Activated CD8-positive, alpha-beta memory T cell treated with anti-CD3 and anti-CD28 coated beads, Interleukin-2, amount 10 ng/mL, durations not matched to agents 7 days and 5 days (primary cell): ENCODE results near the gene JDP2. TPM values are rescaled to one million over a fixed set of nuclear protein-coding genes. Genes with fewer than 3 reads are reported as not detected.

Source experiments
- ATAC-seq: fragments of 150-1000 bp; cut with Tn5 transposase; one replicate; pipeline ENCODE4 v1.10.0; 2021; ENCODE audit warnings: moderate library complexity
- CTCF ChIA-PET: fragments of 350-600 bp; sonication (Branson Sonifier 250); formaldehyde crosslinking; loops from one replicate; lab custom pipeline; 2021; ENCODE audit warnings: antibody characterized with exemption; lab: Charles Lee
- DNase-seq: peaks from one replicate; pipeline ENCODE4 v3.0.0-alpha.2; 2020
- H3K27ac Mint-ChIP-seq: one replicate; pipeline ENCODE4 v1.8.0; 2021; ENCODE audit warnings: mild to moderate bottlenecking, mixed read lengths
- H3K27me3 Mint-ChIP-seq: one replicate; pipeline ENCODE4 v1.8.0; 2021; ENCODE audit warnings: mixed read lengths
- H3K36me3 Mint-ChIP-seq: one replicate; pipeline ENCODE4 v1.8.0; 2021; ENCODE audit warnings: mild to moderate bottlenecking, mixed read lengths
- H3K4me1 Mint-ChIP-seq: one replicate; pipeline ENCODE4 v1.8.0; 2021; ENCODE audit warnings: mixed read lengths
- H3K4me3 Mint-ChIP-seq: one replicate; pipeline ENCODE4 v1.8.0; 2021; ENCODE audit warnings: mild to moderate bottlenecking, moderate library complexity, mixed read lengths
- H3K9me3 Mint-ChIP-seq: one replicate; pipeline ENCODE4 v1.8.0; 2022; ENCODE audit warnings: low read depth, mixed read lengths
- total RNA-seq, 2 experiments: library from RNA; stranded (reverse); gene quantifications; one replicate each; pipeline ENCODE4 v1.2.3, GENCODE V29; 2021

JDP2 gene
- total RNA-seq, 2 experiments from 2014 or later: 0.75 to 1.1 TPM

DNA sequence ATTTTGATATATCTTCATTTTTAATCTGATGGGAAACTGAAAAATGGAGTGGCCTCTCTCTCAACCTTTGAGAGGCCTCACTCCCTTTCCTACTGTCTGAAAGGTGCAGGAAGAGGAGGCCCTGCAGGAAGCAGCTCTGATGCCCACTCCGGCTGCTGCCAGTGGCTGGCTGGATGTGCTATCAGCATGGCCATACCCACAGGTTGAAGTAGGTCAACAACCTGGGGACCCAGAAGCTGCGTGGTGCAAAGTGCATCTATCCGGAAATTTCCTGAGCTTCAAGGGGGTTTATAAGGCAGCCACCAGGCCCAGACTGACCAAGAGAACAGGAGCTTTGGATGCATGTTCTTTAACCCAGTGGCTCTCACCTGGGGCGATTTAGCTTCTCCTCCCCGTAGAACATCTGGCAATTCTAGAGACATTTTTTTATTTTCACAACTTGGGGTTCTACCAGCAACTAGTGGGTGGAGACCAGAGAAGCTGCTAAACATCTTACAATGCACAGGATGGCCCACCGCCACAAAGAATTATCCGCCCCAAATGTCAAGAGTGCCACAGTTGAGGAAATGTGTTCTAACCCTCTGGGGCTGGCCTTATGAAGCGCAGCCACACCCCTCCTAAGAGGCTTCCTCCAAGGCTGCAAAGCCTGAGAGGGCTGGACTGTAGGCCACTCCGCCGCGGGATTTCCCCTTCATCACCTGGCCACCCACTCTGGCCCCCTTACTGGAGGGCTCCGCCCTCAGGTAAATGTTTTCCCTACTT lies 86.3 kb downstream of the JDP2 start:
- peak overlapping the region; percentile 79 for H3K4me3 Mint-ChIP-seq

DNA sequence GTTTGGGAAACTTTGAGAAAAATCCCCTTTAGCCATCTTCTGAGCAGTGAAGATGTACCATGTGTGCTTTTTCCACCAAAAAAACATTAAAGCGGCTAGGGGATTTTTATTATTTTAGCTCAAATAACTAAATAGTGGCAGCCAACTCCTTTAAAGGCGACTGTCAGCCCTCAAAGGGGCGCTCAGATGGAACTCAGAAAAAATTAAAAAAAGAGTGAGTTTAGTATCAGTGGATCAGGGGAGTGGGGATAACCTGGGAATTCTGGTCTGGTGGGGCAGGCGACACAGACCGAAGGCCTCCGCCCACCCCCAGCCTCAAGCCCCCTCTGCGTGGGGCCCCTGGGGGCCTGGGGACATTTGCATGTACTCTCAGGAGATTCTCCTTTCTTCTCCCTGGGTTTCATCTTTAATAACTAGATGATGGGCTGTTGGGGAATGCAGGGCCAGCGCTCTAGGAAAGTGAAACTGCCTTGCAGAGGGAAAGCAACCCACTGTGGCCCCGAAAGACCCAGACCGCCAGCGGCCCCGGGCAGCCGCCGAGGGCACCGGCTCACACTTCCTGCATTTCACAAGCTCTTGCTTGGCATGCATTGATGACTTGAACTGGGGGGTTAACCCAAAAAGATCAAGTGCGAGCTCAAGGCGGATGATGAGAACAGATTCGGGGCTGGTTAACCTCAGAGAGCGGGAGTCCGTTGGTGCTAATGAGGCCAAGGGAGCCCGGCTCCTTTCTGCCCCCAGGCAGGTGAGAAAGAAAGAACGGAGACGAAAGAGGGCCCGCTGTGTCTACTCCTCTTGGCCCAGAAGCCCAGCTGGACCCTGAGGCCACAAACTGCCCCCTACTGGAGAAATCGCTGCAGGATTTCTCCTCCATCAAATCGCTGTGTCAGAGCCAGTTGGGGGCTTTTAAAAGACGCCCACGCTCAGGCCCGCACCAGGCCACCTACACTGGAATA lies 87.1 kb downstream of the JDP2 start:
- ATAC-seq: peak; percentile 76
- peak overlapping the region; percentile 99 for H3K27ac Mint-ChIP-seq
- DNase-seq: peak; percentile 81
- peak overlapping the region; percentile 79 for H3K4me3 Mint-ChIP-seq
- peaks cover 52% of the 10 kb centered on the region for H3K4me1 Mint-ChIP-seq
- CTCF ChIA-PET: interaction anchor here (0.7 to 15.3 kb wide), 20 partner anchors 8 to 387 kb away, joined by 3 to 152 read pairs (median 8); no protein-coding TSS in a partner anchor
- H3K9me3 Mint-ChIP-seq: peaks cover 9% of the 10 kb centered on the region
- H3K36me3 Mint-ChIP-seq: peaks cover 20% of the 10 kb centered on the region
- no peaks in the 10 kb centered on the region for H3K27me3 Mint-ChIP-seq

More for the DNA sequence above, 86.3 kb downstream of the JDP2 start:
- Mint-ChIP-seq H3K27me3 (no peaks in the 10 kb centered on the region), H3K27ac (peak overlapping the region; percentile 99), H3K9me3 (peaks cover 11% of the 10 kb centered on the region), H3K36me3 (peaks cover 25% of the 10 kb centered on the region), H3K4me1 (peaks cover 46% of the 10 kb centered on the region)
- CTCF ChIA-PET: interaction anchor here (0.8 to 15.3 kb wide), 16 partner anchors 10 to 376 kb away, joined by 3 to 152 read pairs (median 8); no protein-coding TSS in a partner anchor
- ATAC-seq (peak; percentile 43), DNase-seq (no peak)

DNA sequence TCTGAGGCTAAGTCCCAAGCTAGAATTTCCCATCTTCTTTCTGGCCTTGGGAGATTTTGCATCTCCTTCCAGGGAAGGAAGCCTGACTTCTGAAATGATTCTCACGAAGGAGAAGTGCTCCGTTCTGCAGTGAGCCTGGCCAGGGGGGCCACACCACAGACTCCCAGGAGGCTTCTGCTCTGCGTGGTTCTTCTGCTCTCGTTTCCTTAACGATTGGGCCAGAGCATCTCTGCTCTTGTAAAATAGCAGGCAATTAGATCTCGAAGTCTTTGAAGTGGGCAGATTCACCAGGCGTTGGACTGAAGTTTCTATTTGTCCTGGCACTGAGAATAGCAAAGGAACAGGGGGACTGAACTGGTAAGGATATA lies 87.8 kb downstream of the JDP2 start:
- H3K27ac Mint-ChIP-seq: peak overlapping the region; percentile 99
- no peaks in the 10 kb centered on the region for H3K27me3 Mint-ChIP-seq
- ATAC-seq (peak; percentile 35), DNase-seq (no peak)
- peaks cover 7% of the 10 kb centered on the region for H3K9me3 Mint-ChIP-seq
- H3K36me3 Mint-ChIP-seq: peaks cover 16% of the 10 kb centered on the region
- peaks cover 59% of the 10 kb centered on the region for H3K4me1 Mint-ChIP-seq
- CTCF ChIA-PET: interaction anchor here (1.2 to 15.3 kb wide), 16 partner anchors 8 to 207 kb away, joined by 3 to 152 read pairs (median 10); no protein-coding TSS in a partner anchor
- H3K4me3 Mint-ChIP-seq: peak overlapping the region; percentile 79

DNA sequence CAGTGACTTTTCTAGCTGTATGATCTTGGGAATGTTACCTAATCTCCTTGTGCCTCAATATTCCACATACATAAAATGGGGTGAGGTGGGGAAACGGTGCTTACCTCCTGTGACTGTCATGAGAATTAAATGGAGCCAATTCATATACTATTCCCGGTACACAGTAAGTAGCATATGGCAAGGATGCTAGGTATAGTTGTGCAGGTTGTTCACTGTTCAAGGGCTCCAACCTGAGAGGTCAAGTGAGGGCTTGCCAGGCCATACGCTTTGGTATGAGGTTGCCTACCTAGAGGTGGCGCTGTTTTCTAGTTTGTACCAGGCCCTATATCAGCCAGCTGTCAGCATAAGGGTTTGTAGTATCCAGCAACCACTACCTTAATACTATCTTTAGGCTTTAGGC lies 90.8 kb downstream of the JDP2 start:
- Mint-ChIP-seq H3K36me3 (peaks cover 11% of the 10 kb centered on the region), H3K4me1 (peaks cover 70% of the 10 kb centered on the region), H3K27ac (no peak overlapping the region), H3K4me3 (no peak overlapping the region), H3K9me3 (no peaks in the 10 kb centered on the region), H3K27me3 (no peaks in the 10 kb centered on the region)
- CTCF ChIA-PET: interaction anchor here (0.7 to 15.3 kb wide), 16 partner anchors 9 to 210 kb away, joined by 3 to 152 read pairs (median 4); no protein-coding TSS in a partner anchor
- ATAC-seq (no peak), DNase-seq (peak; percentile 74)

DNA sequence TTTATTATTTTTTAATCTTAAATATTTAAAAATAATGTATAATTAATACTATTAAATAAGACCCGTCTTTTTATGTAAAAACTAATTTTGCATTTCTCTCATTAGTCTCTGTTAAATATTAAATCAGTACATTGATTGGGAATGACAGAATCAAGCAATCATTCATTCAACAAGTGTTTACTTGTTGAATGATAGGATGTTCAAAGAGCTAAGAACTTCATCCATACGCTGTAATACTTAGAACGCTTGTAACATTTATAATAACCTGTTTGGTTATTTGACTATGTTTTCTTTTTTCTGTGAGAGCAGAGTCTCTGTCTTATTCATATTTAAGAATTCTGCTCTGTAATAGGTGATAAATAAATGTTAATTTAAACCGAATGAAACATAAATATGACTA lies 91.6 kb downstream of the JDP2 start:
- Mint-ChIP-seq H3K27ac (no peak overlapping the region), H3K4me3 (no peak overlapping the region), H3K9me3 (no peaks in the 10 kb centered on the region), H3K27me3 (no peaks in the 10 kb centered on the region), H3K4me1 (peaks cover 71% of the 10 kb centered on the region), H3K36me3 (peaks cover 18% of the 10 kb centered on the region)
- CTCF ChIA-PET: interaction anchor here (0.7 to 15.3 kb wide), 13 partner anchors 8 to 138 kb away, joined by 3 to 152 read pairs (median 4); no protein-coding TSS in a partner anchor
- ATAC-seq (no peak), DNase-seq (no peak)

DNA sequence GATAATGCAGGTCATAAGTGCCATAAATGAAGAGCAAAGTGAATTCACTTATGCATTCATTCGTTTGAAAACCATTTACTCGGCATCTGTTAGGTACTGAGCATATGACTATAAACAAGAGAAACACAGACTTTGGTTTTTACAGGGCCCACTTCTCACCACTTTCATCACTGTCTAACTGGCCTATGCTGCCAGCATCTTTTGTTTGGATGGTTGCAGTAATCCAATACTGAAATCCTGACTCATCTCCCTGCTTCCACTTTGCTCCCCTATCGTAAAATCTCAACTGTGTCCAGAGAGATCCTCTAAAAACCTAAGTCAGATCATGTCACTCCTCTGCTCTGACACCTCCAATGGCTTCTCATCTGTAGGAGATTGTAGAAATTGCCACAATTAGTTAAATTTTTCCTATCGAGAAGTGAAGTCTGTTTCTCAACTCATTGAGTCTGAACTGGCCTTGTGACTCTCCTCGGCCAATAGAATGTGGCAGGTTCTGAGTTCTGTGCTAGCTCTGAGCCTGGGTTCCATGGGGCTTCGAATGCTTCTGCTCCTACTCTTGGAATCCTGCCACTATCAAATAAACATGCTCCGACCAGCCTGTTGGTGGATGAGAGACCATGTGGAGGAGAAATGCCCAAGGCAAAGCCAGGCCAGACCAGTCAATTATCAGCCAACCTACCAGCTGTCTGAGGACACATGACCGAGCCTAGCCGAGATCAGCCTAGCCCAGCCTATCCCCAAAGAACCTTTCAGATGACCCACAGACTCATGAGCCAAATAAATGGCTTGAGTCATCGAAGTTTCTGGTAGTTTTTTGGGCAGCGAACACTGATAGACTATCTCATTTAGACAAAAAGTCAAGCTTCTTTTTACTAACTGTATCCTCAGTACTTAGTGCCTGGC lies 92.3 kb downstream of the JDP2 start:
- CTCF ChIA-PET: interaction anchor here (0.8 to 15.3 kb wide), 13 partner anchors 11 to 212 kb away, joined by 3 to 152 read pairs (median 5); no protein-coding TSS in a partner anchor
- peak overlapping the region; percentile 97 for H3K27ac Mint-ChIP-seq
- H3K27me3 Mint-ChIP-seq: no peaks in the 10 kb centered on the region
- H3K4me3 Mint-ChIP-seq: peak overlapping the region; percentile 29
- ATAC-seq: no peak
- H3K9me3 Mint-ChIP-seq: no peaks in the 10 kb centered on the region
- DNase-seq: no peak
- peaks cover 24% of the 10 kb centered on the region for H3K36me3 Mint-ChIP-seq
- peaks cover 73% of the 10 kb centered on the region for H3K4me1 Mint-ChIP-seq

DNA sequence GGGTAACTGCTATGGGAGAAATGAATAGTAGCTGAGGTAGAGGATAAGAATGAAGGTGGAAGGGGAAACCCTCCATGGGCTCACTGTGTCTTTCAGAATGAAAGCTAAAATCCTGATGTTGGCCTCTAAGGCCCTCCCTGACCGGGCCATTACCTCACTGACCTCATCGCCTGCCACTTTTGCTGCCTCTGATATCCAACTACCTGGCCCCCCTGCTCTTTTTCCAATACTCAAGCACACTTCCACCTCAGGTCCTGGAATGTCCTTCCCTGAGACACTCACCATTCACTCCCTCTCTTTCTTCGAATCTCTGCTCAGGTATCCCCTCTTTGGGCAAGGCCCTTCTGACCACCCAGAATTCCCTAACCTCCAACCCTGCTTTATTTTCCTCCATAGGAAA lies 93.0 kb downstream of the JDP2 start:
- peak overlapping the region; percentile 97 for H3K27ac Mint-ChIP-seq
- H3K4me1 Mint-ChIP-seq: peaks cover 73% of the 10 kb centered on the region

DNA sequence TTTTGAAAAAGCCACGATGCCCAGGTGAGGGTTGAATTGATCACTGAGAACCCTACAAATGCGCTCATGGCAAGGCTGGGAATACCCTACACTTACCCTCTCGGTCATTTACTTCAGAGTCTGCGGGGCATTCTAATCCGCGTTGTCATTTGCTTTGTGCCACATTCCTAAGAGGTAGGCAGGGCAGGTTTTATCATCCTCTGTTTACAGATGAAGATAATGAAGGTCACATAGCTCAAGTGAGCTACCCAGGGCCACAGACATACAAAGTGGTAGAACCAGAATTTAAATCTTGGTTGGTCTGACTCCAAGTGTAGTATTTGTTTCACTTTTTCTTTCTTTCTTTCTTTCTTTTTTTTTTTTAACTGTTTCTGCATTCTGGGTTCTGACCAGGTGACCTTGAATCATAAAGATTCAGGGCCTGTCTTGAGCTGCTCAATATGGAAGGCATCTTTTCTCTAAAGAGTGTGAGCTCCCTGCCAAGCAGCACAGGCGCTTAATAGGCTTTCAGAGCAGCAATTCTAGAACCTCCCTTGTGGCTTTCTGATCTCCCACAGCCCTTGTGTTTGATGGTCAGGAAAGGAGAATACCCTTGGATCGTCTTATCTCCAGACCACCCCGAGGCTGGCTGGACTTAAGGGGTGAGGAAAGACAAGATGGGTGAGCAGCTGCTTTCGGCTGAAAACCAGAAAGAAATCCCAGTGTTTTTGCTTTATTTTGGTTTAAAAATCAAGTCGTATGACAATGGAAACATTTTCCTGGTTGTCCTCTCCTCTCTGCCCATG lies 93.8 kb downstream of the JDP2 start:
- peak overlapping the region; percentile 99 for H3K4me3 Mint-ChIP-seq
- H3K4me1 Mint-ChIP-seq: peaks cover 73% of the 10 kb centered on the region
- no peaks in the 10 kb centered on the region for H3K27me3 Mint-ChIP-seq
- CTCF ChIA-PET: interaction anchor here (0.7 to 15.3 kb wide), 12 partner anchors 10 to 394 kb away, joined by 3 to 152 read pairs (median 8); partner anchors contain the start of gene FLVCR2
- peak overlapping the region; percentile 97 for H3K27ac Mint-ChIP-seq
- peaks cover 37% of the 10 kb centered on the region for H3K36me3 Mint-ChIP-seq
- DNase-seq (no peak), ATAC-seq (peak; percentile 20)
- H3K9me3 Mint-ChIP-seq: no peaks in the 10 kb centered on the region

More for the DNA sequence above, 93.0 kb downstream of the JDP2 start:
- DNase-seq (no peak), ATAC-seq (no peak)
- H3K4me3 Mint-ChIP-seq: peak overlapping the region; percentile 26
- CTCF ChIA-PET: interaction anchor here (0.7 to 15.3 kb wide), 10 partner anchors 10 to 212 kb away, joined by 3 to 152 read pairs (median 10); partner anchors contain the start of gene FLVCR2
- H3K27me3 Mint-ChIP-seq: no peaks in the 10 kb centered on the region
- H3K9me3 Mint-ChIP-seq: no peaks in the 10 kb centered on the region
- peaks cover 30% of the 10 kb centered on the region for H3K36me3 Mint-ChIP-seq

DNA sequence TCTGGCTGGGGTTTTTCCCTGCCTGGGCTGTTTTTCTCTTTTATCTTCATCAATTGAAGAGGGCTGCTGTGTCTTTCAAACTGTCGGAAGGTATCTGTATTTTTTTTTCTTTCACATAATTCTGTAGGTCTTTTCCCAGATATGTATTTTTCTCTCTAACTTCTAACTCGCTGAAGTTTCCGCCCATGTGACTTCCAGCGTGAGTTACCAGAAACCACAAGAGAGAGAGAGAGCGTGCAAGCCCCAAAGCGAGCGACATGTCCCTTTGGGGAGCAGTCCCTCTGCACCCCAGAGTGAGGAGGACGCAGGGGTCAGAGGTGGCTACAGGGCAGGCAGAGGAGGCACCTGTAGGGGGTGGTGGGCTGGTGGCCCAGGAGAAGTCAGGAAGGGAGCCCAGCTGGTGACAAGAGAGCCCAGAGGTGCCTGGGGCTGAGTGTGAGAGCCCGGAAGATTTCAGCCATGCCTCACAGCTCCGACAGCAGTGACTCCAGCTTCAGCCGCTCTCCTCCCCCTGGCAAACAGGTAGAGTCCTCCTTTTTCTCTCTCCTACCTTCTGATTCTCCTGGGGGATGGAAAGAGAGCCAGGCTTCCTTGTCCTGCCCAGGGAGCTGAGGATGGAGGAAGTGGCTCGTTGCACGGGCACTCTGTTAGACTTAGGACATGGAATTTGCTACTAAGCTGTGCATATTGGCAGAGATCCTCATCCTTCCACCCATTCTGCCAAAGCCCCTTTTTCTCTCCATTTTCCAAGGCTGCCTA lies 94.6 kb downstream of the JDP2 start, which contains the start of gene BATF:
Gene BATF, plus strand, starts transcription at position 246 of the 759 bp plus-strand sequence. Its CDS starts 214 bp downstream, at position 460.
- peaks cover 43% of the 10 kb centered on the region for H3K36me3 Mint-ChIP-seq
- DNase-seq (peak; percentile 92), ATAC-seq (peak; percentile 71)
- CTCF ChIA-PET: interaction anchor here (0.7 to 15.3 kb wide), 15 partner anchors 8 to 662 kb away, joined by 3 to 152 read pairs (median 10); partner anchors contain the start of gene FLVCR2
- peak within 1 kb of the TSS; percentile 99 for H3K4me3 Mint-ChIP-seq
- peaks cover 73% of the 10 kb centered on the region for H3K4me1 Mint-ChIP-seq
- H3K9me3 Mint-ChIP-seq: no peaks in the 10 kb centered on the region
- peak within 1 kb of the TSS; percentile 97 for H3K27ac Mint-ChIP-seq
- no peaks in the 10 kb centered on the region for H3K27me3 Mint-ChIP-seq

DNA sequence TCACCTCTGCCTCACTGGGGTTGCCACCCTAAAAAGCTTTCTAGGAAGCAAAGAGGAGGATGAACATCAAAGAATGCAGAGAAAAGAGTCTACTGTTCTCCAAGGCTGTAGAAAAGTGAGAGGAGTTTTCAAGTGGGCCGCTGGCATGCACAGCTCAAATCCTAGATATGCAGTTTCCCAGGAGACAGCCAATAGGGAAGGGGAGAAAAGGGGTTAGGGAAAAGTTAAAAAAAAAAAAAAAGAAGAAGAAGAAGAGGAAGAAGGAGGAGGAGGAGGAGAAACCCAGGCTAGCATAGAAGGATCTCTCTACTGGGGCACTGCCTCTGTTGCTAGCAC lies 95.1 kb downstream of the JDP2 start:
- Mint-ChIP-seq H3K27ac (peak overlapping the region; percentile 97), H3K4me3 (peak overlapping the region; percentile 99), H3K27me3 (no peaks in the 10 kb centered on the region), H3K36me3 (peaks cover 49% of the 10 kb centered on the region), H3K9me3 (no peaks in the 10 kb centered on the region), H3K4me1 (peaks cover 78% of the 10 kb centered on the region)
- DNase-seq: no peak
- ATAC-seq: no peak
- CTCF ChIA-PET: interaction anchor here (0.7 to 15.3 kb wide), 13 partner anchors 8 to 662 kb away, joined by 3 to 152 read pairs (median 10); partner anchors contain the start of gene FLVCR2
